NCI-H345 treated with DMSO at 0.1 percent for 48 hours (cell line): ENCODE results near the gene ATF3.

Source experiments
- DNase-seq: peaks from one replicate; lab custom pipeline; 2025; ENCODE audit not compliant: unreplicated experiment; lab: John Stamatoyannopoulos, UW

Gene ATF3

GRCh38 chr1:212607913-212608391 lies 609 bp upstream of the ATF3 start:
- peak; percentile 22 for DNase-seq

- DNase-seq = no peak
Observed at GRCh38 chr1:212608959-212609700, 569 bp downstream of the ATF3 start.

- peak; percentile 32 for DNase-seq
Observed at GRCh38 chr1:212609701-212610574, 1.4 kb downstream of the ATF3 start.

- no peak for DNase-seq
Observed at GRCh38 chr1:212610575-212610967, 2.0 kb downstream of the ATF3 start.

GRCh38 chr1:212611000-212611948 lies 2.7 kb downstream of the ATF3 start:
- DNase-seq = no peak

- no peak for DNase-seq
Observed at GRCh38 chr1:212612041-212612961, 3.7 kb downstream of the ATF3 start.

- no peak for DNase-seq
Observed at GRCh38 chr1:212613440-212614335, 5.1 kb downstream of the ATF3 start.

- no peak for DNase-seq
Observed at GRCh38 chr1:212614453-212615200, 6.1 kb downstream of the ATF3 start.

GRCh38 chr1:212615201-212615470 lies 6.6 kb downstream of the ATF3 start:
- no peak for DNase-seq

GRCh38 chr1:212618466-212619210 lies 10.1 kb downstream of the ATF3 start:
- DNase-seq = no peak

- DNase-seq = no peak
Observed at GRCh38 chr1:212620293-212620692, 11.7 kb downstream of the ATF3 start.

GRCh38 chr1:212621043-212621948 lies 12.7 kb downstream of the ATF3 start:
- no peak for DNase-seq

GRCh38 chr1:212621949-212622305 lies 13.4 kb downstream of the ATF3 start:
- DNase-seq = no peak

- DNase-seq = no peak
Observed at GRCh38 chr1:212622467-212622866, 13.9 kb downstream of the ATF3 start.

GRCh38 chr1:212622906-212623305 lies 14.3 kb downstream of the ATF3 start:
- peak; percentile 11 for DNase-seq

GRCh38 chr1:212623603-212624002 lies 15.0 kb downstream of the ATF3 start:
- DNase-seq = no peak

GRCh38 chr1:212624976-212625501 lies 16.5 kb downstream of the ATF3 start:
- no peak for DNase-seq
